ENCODE data around the gene KCNJ6. TPM values are rescaled to one million over a fixed set of nuclear protein-coding genes. Genes with fewer than 3 reads are reported as not detected.

Gene KCNJ6
- total and polyA plus RNA-seq, 2 of the 8 experiments (the other 6 are each of a cell fraction or from before 2014, with no cell fraction given) = 0.51 to 1.2 TPM

DNA sequence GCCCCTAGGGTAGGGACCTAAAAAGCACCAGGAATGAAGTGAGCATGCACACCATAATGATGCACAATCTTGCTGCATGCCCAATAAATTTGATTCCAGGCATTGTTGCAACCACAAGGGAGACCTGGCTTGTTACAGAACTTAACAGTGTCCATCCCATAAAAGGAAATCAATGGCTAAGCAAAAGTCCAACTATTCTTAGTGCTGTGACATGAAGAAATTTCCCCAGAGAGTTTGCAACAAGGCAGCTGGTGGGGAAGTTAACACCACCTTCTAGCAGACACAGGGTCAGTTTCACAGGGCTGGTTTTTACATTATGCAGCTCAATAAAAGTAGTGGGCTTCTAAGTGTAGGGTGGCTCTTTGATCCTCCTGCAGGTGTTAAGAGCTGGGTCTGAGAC lies 221.1 kb downstream of the KCNJ6 start:
- peaks cover 0 to 6% of the 10 kb centered on the region in 2 experiments; a peak in 2 of 4 replicates for H3K9me3 ChIP-seq (ENCODE audit: insufficient read depth in 2 of 2, low read depth in 1 of 2, low read length in 1 of 2)
- CTCF ChIA-PET (ENCODE audit: partially characterized antibody) = interaction anchor here (1.2 to 2.0 kb wide), 3 partner anchors 16 to 20 kb away, joined by 3 to 9 read pairs (median 5); no protein-coding TSS in a partner anchor
- H3K27ac ChIP-seq (ENCODE audit: low read depth, low read length) = no peak overlapping the region
- POLR2A ChIA-PET (ENCODE audit: partially characterized antibody) = interaction anchor here (0.7 kb wide), 1 partner anchor 750 kb away, joined by 3 read pairs; no protein-coding TSS in a partner anchor
- H3K14ac ChIP-seq (ENCODE audit: insufficient read length) = no peak overlapping the region
- H3K9ac ChIP-seq (replicated peaks in 1 of 4; ENCODE audit: extremely low read depth in 1 of 4, low read depth in 3 of 4, low read length in 3 of 4) = no peak overlapping the region
- no peaks in the 10 kb centered on the region for H3K23me2 ChIP-seq (ENCODE audit: low read depth, low read length)
- H2BK12ac ChIP-seq (ENCODE audit: low read depth, low read length) = no peak overlapping the region
- H3K79me2 ChIP-seq (ENCODE audit: control insufficient read depth in 1 of 2, insufficient read depth in 2 of 2, low read length in 2 of 2) = no peaks in the 10 kb centered on the region
- no peak overlapping the region for H3K18ac ChIP-seq (ENCODE audit: extremely low read depth, low read length)
- H2BK120ac ChIP-seq (replicated peaks; ENCODE audit: low read depth, low read length) = no peak overlapping the region
- no peaks in the 10 kb centered on the region for H3K27me3 ChIP-seq (replicated peaks in 1 of 4; ENCODE audit: control insufficient read depth in 3 of 4, extremely low read depth in 1 of 4, insufficient read depth in 3 of 4, low read length in 3 of 4)
- no peak overlapping the region for H3K4me2 ChIP-seq (ENCODE audit: insufficient read depth in 1 of 2, low read depth in 2 of 2, low read length in 2 of 2)
- TF ChIP-seq KDM5A (IDR thresholded peaks at IDR 0.05; ENCODE audit: low read length) = no peak
- TF ChIP-seq CEBPB (IDR thresholded peaks at IDR 0.05; ENCODE audit: low read depth, low read length) = no peak
- no peak for TF ChIP-seq TAF7 (optimal IDR thresholded peaks at IDR 0.05; ENCODE audit: borderline replicate concordance, low read depth, low read length)
- TF ChIP-seq RFX5 (IDR thresholded peaks at IDR 0.05; ENCODE audit: borderline replicate concordance, low read depth, low read length) = no peak
- no peak for TF ChIP-seq KDM1A (IDR thresholded peaks at IDR 0.05; ENCODE audit: borderline replicate concordance, low read length)
- no peak for TF ChIP-seq SAP30 (IDR thresholded peaks at IDR 0.05; ENCODE audit: insufficient read depth, insufficient replicate concordance, low read length)
- TF ChIP-seq CHD1 (IDR thresholded peaks at IDR 0.05; ENCODE audit: low read depth, low read length) = no peak
- no peak for TF ChIP-seq FOSL1 (IDR thresholded peaks at IDR 0.05; ENCODE audit: insufficient read depth, low read depth, low read length)
- TF ChIP-seq GABPA (IDR thresholded peaks at IDR 0.05; ENCODE audit: borderline replicate concordance, insufficient read depth, low read length) = no peak
- no peak for TF ChIP-seq SUZ12 (IDR thresholded peaks at IDR 0.05; ENCODE audit: low read length)
- no peak for TF ChIP-seq SIN3A (conservative IDR thresholded peaks at IDR 0.05 in 1 of 2, IDR thresholded peaks at IDR 0.05 in 1 of 2; ENCODE audit: low read depth in 1 of 2, low read length in 2 of 2)
- no peak overlapping the region for H4K8ac ChIP-seq (ENCODE audit: extremely low read depth, insufficient read depth, low read length)
- H3K23ac ChIP-seq (ENCODE audit: insufficient read length) = no peak overlapping the region
- no peaks in the 10 kb centered on the region for H3K79me1 ChIP-seq (ENCODE audit: low read depth, low read length)
- H2BK15ac ChIP-seq (ENCODE audit: low read length) = no peak overlapping the region
- H3K4me1 ChIP-seq (replicated peaks in 1 of 4; ENCODE audit: control insufficient read depth in 3 of 4, insufficient read depth in 4 of 4, low read length in 3 of 4) = no peaks in the 10 kb centered on the region
- DNase-seq (ENCODE audit: low read depth in 1 of 2, low spot score in 2 of 2) = no peak
- no peak overlapping the region for H3K56ac ChIP-seq (replicated peaks; ENCODE audit: insufficient read length, low read depth, low read length)
- no peaks in the 10 kb centered on the region for H4K20me1 ChIP-seq (replicated peaks in 1 of 2; ENCODE audit: control insufficient read depth in 1 of 2, insufficient read depth in 2 of 2, low read length in 2 of 2)
- no peak overlapping the region for H4K5ac ChIP-seq (ENCODE audit: insufficient read length, low read depth, low read length)
- no peak for FAIRE-seq
- H2BK20ac ChIP-seq (ENCODE audit: low read length) = no peak overlapping the region
- H2AK5ac ChIP-seq (ENCODE audit: low read depth, low read length) = no peak overlapping the region
- H2AFZ ChIP-seq (ENCODE audit: low read length) = no peak overlapping the region
- no peak overlapping the region for H3K4ac ChIP-seq (replicated peaks; ENCODE audit: insufficient read length, low read depth, low read length)
- no peak overlapping the region for H2BK5ac ChIP-seq (ENCODE audit: low read depth, low read length)
- no peak overlapping the region for H4K91ac ChIP-seq (replicated peaks; ENCODE audit: insufficient read length, low read length)
- no peak overlapping the region for H3K4me3 ChIP-seq (ENCODE audit: extremely low read depth in 1 of 4, insufficient read depth in 2 of 4, low read depth in 3 of 4, low read length in 4 of 4)
- no peaks in the 10 kb centered on the region for H3K36me3 ChIP-seq (ENCODE audit: control insufficient read depth in 2 of 4, insufficient read depth in 4 of 4, low read length in 3 of 4)
